Hematopoietic multipotent progenitor cell treated with erythropoietin and hydrocortisone succinate and interleukin-3 and kit ligand, for 6 days (in vitro differentiated cells): ENCODE measurements around the gene LPAR2.

Experiments used
- DNase-seq: peaks from one replicate; pipeline ENCODE4 v3.0.0-alpha.2; 2015

LPAR2 gene

GRCh38 chr19:19592690-19593089, 35.3 kb downstream of the LPAR2 start:
- DNase-seq: no peak

- DNase-seq: no peak
Measured at GRCh38 chr19:19591133-19591825, 36.7 kb downstream of the LPAR2 start.

- no peak for DNase-seq
Measured at GRCh38 chr19:19588546-19588945, 39.5 kb downstream of the LPAR2 start.

GRCh38 chr19:19587771-19588170, 40.2 kb downstream of the LPAR2 start:
- no peak for DNase-seq

- DNase-seq: no peak
Measured at GRCh38 chr19:19584356-19584755, 43.7 kb downstream of the LPAR2 start.

- no peak for DNase-seq
Measured at GRCh38 chr19:19582471-19582870, 45.5 kb downstream of the LPAR2 start.

- no peak for DNase-seq
Measured at GRCh38 chr19:19581391-19581790, 46.6 kb downstream of the LPAR2 start.

GRCh38 chr19:19580418-19580817, 47.6 kb downstream of the LPAR2 start:
- DNase-seq: no peak

GRCh38 chr19:19579533-19580361, 48.3 kb downstream of the LPAR2 start:
- DNase-seq: no peak

GRCh38 chr19:19578252-19578651, 49.8 kb downstream of the LPAR2 start:
- DNase-seq: no peak

GRCh38 chr19:19575411-19575810, 52.6 kb downstream of the LPAR2 start:
- no peak for DNase-seq
